WI38 (cell line): ENCODE data around the gene ANKRD13A.

Experiments used
- H3K4me3 ChIP-seq: 2 replicates; pipeline ENCODE4 v1.5.1; 2011; ENCODE audit warnings: low read depth, mild to moderate bottlenecking, control low read depth, low read length
- CTCF ChIP-seq: IDR thresholded peaks from 2 replicates; pipeline ENCODE4 v1.5.1; 2012; ENCODE audit warnings: low read depth, mild to moderate bottlenecking, control low read depth, low read length

ANKRD13A gene

GRCh38 chr12:109998904-109999648 is at the start of gene ANKRD13A:
Gene ANKRD13A (plus strand): TSS chr12:109999430. CDS start chr12:109999689, 259 bp downstream.
- H3K4me3 ChIP-seq, result peak within 1 kb of the TSS; percentile 78
- TF ChIP-seq CTCF, result no peak

GRCh38 chr12:109950625-109951024 is 48.6 kb upstream of the ANKRD13A start:
- TF ChIP-seq CTCF, result no peak
- H3K4me3 ChIP-seq, result no peak overlapping the region

- H3K4me3 ChIP-seq, result no peak overlapping the region
- TF ChIP-seq CTCF, result no peak
Observed at GRCh38 chr12:109951136-109951535, 48.1 kb upstream of the ANKRD13A start.

GRCh38 chr12:109951751-109952150 is 47.5 kb upstream of the ANKRD13A start:
- 0 out of 2 replicates have a peak overlapping the region, but pooled peaks have one; percentile 4 for H3K4me3 ChIP-seq
- no peak for TF ChIP-seq CTCF

- no peak overlapping the region for H3K4me3 ChIP-seq
- no peak for TF ChIP-seq CTCF
Observed at GRCh38 chr12:109952160-109952858, 46.9 kb upstream of the ANKRD13A start.

- no peak for TF ChIP-seq CTCF
- no peak overlapping the region for H3K4me3 ChIP-seq
Observed at GRCh38 chr12:109952873-109953272, 46.4 kb upstream of the ANKRD13A start.

GRCh38 chr12:109953656-109954055 is 45.6 kb upstream of the ANKRD13A start:
- no peak for TF ChIP-seq CTCF
- no peak overlapping the region for H3K4me3 ChIP-seq
